OCI-LY7 (cell line): ENCODE data around the gene SGO2. TPM values are rescaled to one million over a fixed set of nuclear protein-coding genes. Genes with fewer than 3 reads are reported as not detected.

Source experiments
- BruUV-seq: library from RNA; stranded (reverse); fragments of 400-500 nt; replicated peaks from 2 replicates; lab custom pipeline; 2021; lab: Mats Ljungman, UMichigan
- CTCF ChIA-PET: fragments of 300-600 bp; sonication (Branson Sonifier 250); formaldehyde crosslinking; loops from one replicate; lab custom pipeline; 2022; ENCODE audit warnings: antibody characterized with exemption; ENCODE audit not compliant: unreplicated experiment; lab: Charles Lee
- POLR2A ChIA-PET: fragments of 300-600 bp; sonication (Branson Sonifier 250); formaldehyde crosslinking; loops from one replicate; lab custom pipeline; 2022; ENCODE audit warnings: antibody characterized with exemption; lab: Charles Lee
- DNase-seq: peaks from one replicate; pipeline ENCODE4 v3.0.0-alpha.2; 2015; ENCODE audit warnings: low spot score
- H2AFZ ChIP-seq: fragments of 200-600 bp; sonication (generic), shearing (Covaris generic); 2 replicates; pipeline ENCODE4 v1.6.1; 2014; ENCODE audit warnings: mild to moderate bottlenecking, antibody characterized with exemption, low read length, moderate library complexity
- H3K27ac ChIP-seq: fragments of 200-600 bp; sonication (generic); 2 replicates; pipeline ENCODE4 v1.5.1; 2014; ENCODE audit warnings: mixed run types, low read depth, mild to moderate bottlenecking, moderate library complexity, low read length, inconsistent platforms; ENCODE audit not compliant: poor library complexity, severe bottlenecking
- H3K36me3 ChIP-seq: fragments of 200-600 bp; sonication (generic); 2 replicates; pipeline ENCODE4 v1.6.1; 2014; ENCODE audit warnings: mild to moderate bottlenecking, antibody characterized with exemption, low read length, moderate library complexity, mixed read lengths; ENCODE audit not compliant: insufficient read depth
- H3K4me1 ChIP-seq: fragments of 200-600 bp; sonication (generic); 2 replicates; pipeline ENCODE4 v1.5.1; 2014; ENCODE audit warnings: mild to moderate bottlenecking, low read length; ENCODE audit not compliant: insufficient read depth, poor library complexity, severe bottlenecking
- H3K4me2 ChIP-seq: fragments of 200-600 bp; sonication (generic); 2 replicates; pipeline ENCODE4 v1.6.1; 2014; ENCODE audit warnings: mild to moderate bottlenecking, low read length
- H3K4me3 ChIP-seq: fragments of 200-600 bp; sonication (generic); 2 replicates; pipeline ENCODE4 v1.5.1; 2014; ENCODE audit warnings: mild to moderate bottlenecking, low read depth, low read length; ENCODE audit not compliant: poor library complexity, severe bottlenecking
- H3K79me2 ChIP-seq: fragments of 200-600 bp; sonication (generic); 2 replicates; pipeline ENCODE4 v1.6.1; 2016; ENCODE audit warnings: low read depth, mild to moderate bottlenecking, low read length, moderate library complexity, mixed read lengths; ENCODE audit not compliant: insufficient read depth
- H3K9me2 ChIP-seq: fragments of 200-600 bp; sonication (generic); 2 replicates; pipeline ENCODE4 v1.6.1; 2016; ENCODE audit warnings: mild to moderate bottlenecking, low read length, mixed read lengths; ENCODE audit not compliant: insufficient read depth
- H3K9me3 ChIP-seq: fragments of 200-600 bp; sonication (generic); 2 replicates; pipeline ENCODE4 v1.6.1; 2014; ENCODE audit warnings: mild to moderate bottlenecking, mixed run types, low read length, mixed read lengths
- H4K20me1 ChIP-seq: fragments of 200-600 bp; sonication (generic); 2 replicates; pipeline ENCODE4 v1.6.1; 2014; ENCODE audit warnings: mild to moderate bottlenecking, antibody characterized with exemption, low read length, moderate library complexity, mixed read lengths; ENCODE audit not compliant: insufficient read depth
- CTCF ChIP-seq: fragments of 200-600 bp; sonication (generic); conservative IDR thresholded peaks from 2 replicates; pipeline ENCODE4 v1.5.1; 2014; ENCODE audit warnings: mild to moderate bottlenecking, antibody characterized with exemption, low read length, moderate library complexity, mixed read lengths
- EZH2phosphoT487 ChIP-seq: fragments of 200-600 bp; sonication (generic); IDR thresholded peaks from 2 replicates; pipeline ENCODE4 v1.6.1; 2018; ENCODE audit warnings: low read depth, borderline replicate concordance, mild to moderate bottlenecking, mixed run types, antibody characterized with exemption, low read length, moderate library complexity, mixed read lengths
- intact Hi-C: fragments of 100-400 bp; cut with micrococcal nuclease; formaldehyde crosslinking; loops from one replicate; pipeline ENCODE4 v1.10.0; 2022; ENCODE audit not compliant: unreplicated experiment
- total RNA-seq, 2 experiments: library from RNA; depleted of rRNA in 1 of 2; stranded (reverse); fragments of >200 nt in 1 of 2; shearing (Covaris generic) in 1 of 2; gene quantifications; 2 replicates each; pipeline ENCODE4 v1.2.3, GENCODE V29; 2014 to 2022

SGO2 gene
- total RNA-seq, 2 experiments from 2014 or later = 29.3 to 55.3 TPM

DNA sequence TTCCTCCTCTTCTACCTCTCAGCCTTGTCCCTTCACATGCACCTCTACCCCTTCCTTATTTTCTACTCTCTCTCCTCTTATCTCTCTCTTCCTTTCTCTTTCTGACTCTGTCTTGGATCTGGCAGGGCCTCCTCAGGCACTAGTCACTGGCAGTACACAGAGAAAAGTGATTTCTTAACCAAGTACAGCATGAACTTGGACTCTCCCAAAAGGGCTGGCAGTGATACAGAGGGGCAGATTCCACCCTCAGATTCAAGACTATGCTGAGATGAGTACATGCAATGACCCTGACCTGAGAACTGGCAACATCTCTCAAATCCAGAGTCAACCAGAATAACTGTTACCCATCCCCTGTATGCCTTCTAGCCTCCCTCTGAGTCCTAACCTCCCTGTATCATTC is 64.1 kb downstream of the SGO2 start:
- CTCF ChIA-PET = no interaction called here
- Histone ChIP-seq H3K36me3 (no peaks in the 10 kb centered on the region), H4K20me1 (no peaks in the 10 kb centered on the region), H3K9me2 (no peaks in the 10 kb centered on the region), H3K27ac (no peak overlapping the region), H3K4me1 (peaks cover 8% of the 10 kb centered on the region), H3K4me2 (no peak overlapping the region), H3K9me3 (no peaks in the 10 kb centered on the region), H2AFZ (no peak overlapping the region), H3K79me2 (no peaks in the 10 kb centered on the region), H3K4me3 (no peak overlapping the region)
- DNase-seq = no peak
- BruUV-seq = no TSS peak
- TF ChIP-seq CTCF (no peak), EZH2phosphoT487 (no peak)
- intact Hi-C loops = no loop called here
- POLR2A ChIA-PET = interaction anchor here (1.0 kb wide), 1 partner anchor 9 kb away, joined by 3 read pairs; no protein-coding TSS in a partner anchor

DNA sequence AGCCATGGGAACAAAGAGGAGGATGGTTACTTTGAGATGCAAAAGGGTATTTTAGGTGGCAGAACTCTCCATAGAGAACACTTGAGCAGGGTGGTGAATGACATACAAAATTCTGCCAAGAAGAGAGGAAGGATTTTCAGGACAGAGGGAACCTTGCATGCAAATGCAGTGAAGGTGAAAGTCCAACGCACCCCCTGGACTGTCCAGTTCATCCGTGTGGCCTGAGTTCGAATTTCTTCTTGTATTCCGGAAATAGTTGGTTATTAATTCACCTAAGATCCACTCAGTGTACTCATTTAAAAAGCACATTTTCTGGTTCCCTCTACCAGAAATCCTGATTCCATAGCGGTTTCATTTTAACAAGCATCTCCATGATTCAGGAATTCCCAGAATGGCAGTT is 65.3 kb downstream of the SGO2 start:
- Histone ChIP-seq H3K4me1 (no peaks in the 10 kb centered on the region), H3K4me2 (no peak overlapping the region), H3K79me2 (no peaks in the 10 kb centered on the region), H3K9me3 (no peaks in the 10 kb centered on the region), H3K27ac (no peak overlapping the region), H3K9me2 (no peaks in the 10 kb centered on the region), H3K36me3 (no peaks in the 10 kb centered on the region), H2AFZ (no peak overlapping the region), H4K20me1 (no peaks in the 10 kb centered on the region), H3K4me3 (no peak overlapping the region)
- ChIA-PET POLR2A (no interaction called here), CTCF (no interaction called here)
- TF ChIP-seq EZH2phosphoT487 = no peak
- no peak for TF ChIP-seq CTCF
- no TSS peak for BruUV-seq
- no peak for DNase-seq
- intact Hi-C loops = no loop called here

GRCh38 chr2:200592406-200593075 is 66.5 kb downstream of the SGO2 start:
- ChIA-PET CTCF (no interaction called here), POLR2A (interaction anchor here (0.6 kb wide), 1 partner anchor 51 kb away, joined by 3 read pairs; no protein-coding TSS in a partner anchor)
- DNase-seq = peak; percentile 12
- H3K4me2 ChIP-seq = no peak overlapping the region
- no peaks in the 10 kb centered on the region for H3K79me2 ChIP-seq
- H3K27ac ChIP-seq = no peak overlapping the region
- H3K4me3 ChIP-seq = no peak overlapping the region
- H3K36me3 ChIP-seq = no peaks in the 10 kb centered on the region
- no peaks in the 10 kb centered on the region for H3K9me3 ChIP-seq
- H2AFZ ChIP-seq = no peak overlapping the region
- H4K20me1 ChIP-seq = no peaks in the 10 kb centered on the region
- BruUV-seq = no TSS peak
- intact Hi-C loops = no loop called here
- TF ChIP-seq EZH2phosphoT487 (no peak), CTCF (no peak)
- H3K9me2 ChIP-seq = no peaks in the 10 kb centered on the region
- H3K4me1 ChIP-seq = no peaks in the 10 kb centered on the region
